HepG2 (cell line): ENCODE results near the gene GPR183. TPM values are rescaled to one million over a fixed set of nuclear protein-coding genes. Genes with fewer than 3 reads are reported as not detected.

Source experiments
- ATAC-seq: fragments of 200-7000 bp; cut with Tn5 transposase; 3 replicates; pipeline ENCODE4 v1.9.1; 2020; ENCODE audit warnings: mild to moderate bottlenecking, moderate library complexity
- BruUV-seq: library from RNA; stranded (reverse); fragments of 400-500 nt; replicated peaks from 2 replicates; lab custom pipeline; 2021; lab: Mats Ljungman, UMichigan
- CTCF ChIA-PET: fragments of 300-600 bp; formaldehyde crosslinking; extraction: SDS; loops from one replicate; lab custom pipeline; 2021; ENCODE audit warnings: low total read pairs, inconsistent platforms, low intra/inter-chr PET ratio; lab: Yijun Ruan, JAX
- POLR2A ChIA-PET: fragments of 350-600 bp; sonication (Branson Sonifier 250); formaldehyde crosslinking; loops from one replicate; lab custom pipeline; 2020; ENCODE audit warnings: antibody characterized with exemption, inconsistent platforms; lab: Yijun Ruan, JAX
- DNase-seq: peaks from one replicate; pipeline ENCODE4 v3.0.0-alpha.2; 2015; ENCODE audit warnings: low spot score
- FAIRE-seq: peaks from 3 replicates; lab custom pipeline; 2011; peaks lifted over from hg19 to GRCh38; lab: Jason Lieb, UNC
- H2AFZ ChIP-seq: one replicate; pipeline ENCODE4 v1.6.1; 2011; ENCODE audit warnings: low read length, inconsistent platforms
- H3K27ac ChIP-seq: fragments of 300-600 bp; 3 replicates; pipeline ENCODE4 v1.8.0; 2011; ENCODE audit warnings: mixed run types, mild to moderate bottlenecking, mixed read lengths, low read length, inconsistent platforms; ENCODE audit not compliant: insufficient read depth; ENCODE audit errors: extremely low read length
- H3K27me3 ChIP-seq, 2 experiments: fragments of 200-600 bp in 1 of 2; 2 replicates in 1 of 2; 3 replicates in 1 of 2; pipeline versions ENCODE4 v1.6.0 to v1.8.0; 2011; ENCODE audit warnings: low read length in 2 of 2, mild to moderate bottlenecking in 2 of 2, moderate library complexity in 2 of 2, inconsistent platforms in 1 of 2; ENCODE audit not compliant: insufficient read depth in 2 of 2, control insufficient read depth in 1 of 2
- H3K36me3 ChIP-seq, 2 experiments: fragments of 200-600 bp in 1 of 2; replicated peaks in 1 of 2; 2 replicates in 1 of 2; 3 replicates in 1 of 2; pipeline versions ENCODE4 v1.5.1 to v1.8.0; 2011; ENCODE audit warnings: low read length in 2 of 2, inconsistent platforms in 1 of 2; ENCODE audit not compliant: insufficient read depth in 2 of 2, control insufficient read depth in 1 of 2
- H3K4me1 ChIP-seq: 2 replicates; pipeline ENCODE4 v1.5.1; 2012; ENCODE audit warnings: low read length, inconsistent platforms; ENCODE audit not compliant: insufficient read depth
- H3K4me2 ChIP-seq: 2 replicates; pipeline ENCODE4 v1.6.0; 2011; ENCODE audit warnings: low read depth, low read length, inconsistent platforms
- H3K4me3 ChIP-seq, 3 experiments: fragments of 200-600 bp in 1 of 3; sonication (generic), shearing (Covaris generic) in 1 of 3; replicated peaks in 1 of 3; 2 replicates each; pipeline ENCODE4 v1.5.1; 2011 to 2016; ENCODE audit warnings: low read length in 3 of 3, inconsistent platforms in 2 of 3, low read depth in 2 of 3, mild to moderate bottlenecking in 2 of 3, control low read depth in 1 of 3, mixed read lengths in 1 of 3; ENCODE audit not compliant: insufficient read depth in 1 of 3
- H3K79me2 ChIP-seq: one replicate; pipeline ENCODE4 v1.6.1; 2011; ENCODE audit warnings: low read length, inconsistent platforms; ENCODE audit not compliant: insufficient read depth
- H3K9ac ChIP-seq: 2 replicates; pipeline ENCODE4 v1.6.0; 2011; ENCODE audit warnings: mild to moderate bottlenecking, low read depth, low read length, inconsistent platforms; ENCODE audit not compliant: insufficient read depth
- H3K9me3 ChIP-seq: 2 replicates; pipeline ENCODE4 v1.5.1; 2012; ENCODE audit warnings: mild to moderate bottlenecking, low read length
- H4K20me1 ChIP-seq: 2 replicates; pipeline ENCODE4 v1.6.0; 2011; ENCODE audit warnings: inconsistent platforms, mild to moderate bottlenecking, low read length, moderate library complexity; ENCODE audit not compliant: insufficient read depth
- AKAP8 ChIP-seq: sonication (generic); formaldehyde crosslinking; IDR thresholded peaks from 2 replicates; pipeline ENCODE4 v1.5.1; 2020; ENCODE audit warnings: mild to moderate bottlenecking, missing genetic modification reagents
- CEBPB ChIP-seq: IDR thresholded peaks from 2 replicates; pipeline ENCODE4 v1.6.1; 2011; ENCODE audit warnings: low read depth, low read length, improper control_type of control experiment, borderline replicate concordance
- DNMT1 ChIP-seq: sonication (generic); formaldehyde crosslinking; IDR thresholded peaks from 2 replicates; pipeline ENCODE4 v1.5.1; 2020; ENCODE audit warnings: mild to moderate bottlenecking, missing genetic modification reagents
- ELF1 ChIP-seq: sonication (generic); formaldehyde crosslinking; IDR thresholded peaks from 2 replicates; pipeline ENCODE4 v1.4.0; 2020; ENCODE audit warnings: missing genetic modification reagents
- GLMP ChIP-seq: sonication (generic); formaldehyde crosslinking; IDR thresholded peaks from 2 replicates; pipeline ENCODE4 v1.9.0; 2021; ENCODE audit warnings: missing genetic modification reagents, mild to moderate bottlenecking, borderline replicate concordance
- MIXL1 ChIP-seq: IDR thresholded peaks from 2 replicates; pipeline ENCODE4 v1.6.1; 2016
- NFE2L2 ChIP-seq: fragments of 150-350 bp; IDR thresholded peaks from 2 replicates; pipeline ENCODE4 v1.6.1; 2014; ENCODE audit warnings: low read length
- NKX3-1 ChIP-seq: sonication (generic); formaldehyde crosslinking; IDR thresholded peaks from 2 replicates; pipeline ENCODE4 v1.5.0; 2020; ENCODE audit warnings: missing genetic modification reagents
- RNF219 ChIP-seq: sonication (generic); formaldehyde crosslinking; IDR thresholded peaks from 2 replicates; pipeline ENCODE4 v1.5.0; 2020; ENCODE audit warnings: mild to moderate bottlenecking, missing genetic modification reagents
- SIX4 ChIP-seq: sonication (generic); formaldehyde crosslinking; IDR thresholded peaks from 2 replicates; pipeline ENCODE4 v1.4.0; 2020; ENCODE audit warnings: missing genetic modification reagents
- SMAD9 ChIP-seq: sonication (generic); formaldehyde crosslinking; IDR thresholded peaks from 2 replicates; pipeline ENCODE4 v1.5.1; 2020; ENCODE audit warnings: mild to moderate bottlenecking, missing genetic modification reagents
- ZBTB21 ChIP-seq: sonication (generic); formaldehyde crosslinking; IDR thresholded peaks from 2 replicates; pipeline ENCODE4 v1.4.0; 2020; ENCODE audit warnings: missing genetic modification reagents
- ZFY ChIP-seq: sonication (generic); formaldehyde crosslinking; IDR thresholded peaks from 2 replicates; pipeline ENCODE4 v1.4.0; 2020; ENCODE audit warnings: missing genetic modification reagents
- ZNF33A ChIP-seq: sonication (generic); formaldehyde crosslinking; IDR thresholded peaks from 2 replicates; pipeline ENCODE4 v1.5.1; 2020; ENCODE audit warnings: missing genetic modification reagents, mild to moderate bottlenecking, moderate library complexity, borderline replicate concordance
- ZNF441 ChIP-seq: sonication (generic); formaldehyde crosslinking; IDR thresholded peaks from 2 replicates; pipeline ENCODE4 v1.7.0; 2021; ENCODE audit warnings: missing genetic modification reagents, borderline replicate concordance
- ZNF564 ChIP-seq: sonication (generic); formaldehyde crosslinking; IDR thresholded peaks from 2 replicates; pipeline ENCODE4 v1.8.1; 2023; ENCODE audit warnings: mild to moderate bottlenecking, missing genetic modification reagents
- ZNF7 ChIP-seq: IDR thresholded peaks from 2 replicates; pipeline ENCODE4 v1.6.1; 2016; ENCODE audit warnings: missing biosample characterization, missing genetic modification reagents
- WGBS: methylation state at CpG from one replicate; pipeline ENCODE4 v1.1.6; 2017; ENCODE audit warnings: low lambda C conversion rate; 5-methylcytosine and 5-hydroxymethylcytosine counted together
- in situ Hi-C: cut with HindIII; loops from 2 replicates; pipeline ENCODE4 v1.10.0; 2017; ENCODE audit warnings: low pct_unique_long_range_greater_than_20kb; ENCODE audit not compliant: extremely low pct_ligation_motif_present
- intact Hi-C: fragments of 100-400 bp; cut with micrococcal nuclease; formaldehyde crosslinking; loops from one replicate; pipeline ENCODE4 v1.10.0; 2022; ENCODE audit not compliant: unreplicated experiment
- polyA plus RNA-seq, 8 experiments: library from polyadenylated mRNA; depleted of rRNA in 3 of 8; stranded (reverse) in 7 of 8; unstranded in 1 of 8; fragments of >200 nt; fragmentation: Illumina TruSeq in 4 of 8; extraction: Trizol in 4 of 8; gene quantifications; 2 replicates each; pipeline versions ENCODE4 v1.2.1 to v1.2.3, GENCODE V29; 2011 to 2016; ENCODE audit warnings: low read depth in 4 of 8, missing spikeins in 1 of 8, mixed read lengths in 1 of 8; ENCODE audit not compliant: insufficient read depth in 1 of 8
- total RNA-seq, 5 experiments: library from RNA; depleted of rRNA; stranded (reverse); fragments of >200 nt; fragmentation: Illumina TruSeq; extraction: Trizol; gene quantifications; 2 replicates each; pipeline ENCODE4 v1.2.3, GENCODE V29; 2016; ENCODE audit warnings: low read depth in 1 of 5
- TF ChIP-seq, protein P1 (sequence below): IDR thresholded peaks from 2 replicates; pipeline ENCODE4 v1.6.1; 2016; ENCODE audit warnings: low read depth, borderline replicate concordance
- TF ChIP-seq, protein P2 (sequence below): sonication (generic); formaldehyde crosslinking; IDR thresholded peaks from 2 replicates; pipeline ENCODE4 v1.4.0; 2020; ENCODE audit warnings: mild to moderate bottlenecking, missing genetic modification reagents, borderline replicate concordance

Gene GPR183
- total and polyA plus RNA-seq, 2 of the 13 experiments (the other 11 are each of a cell fraction or from before 2014, with no cell fraction given) = not detected

GRCh38 chr13:99316657-99317256 is 9.6 kb upstream of the GPR183 start:
- Histone ChIP-seq H3K4me1 (no peaks in the 10 kb centered on the region), H3K27me3 (no peaks in the 10 kb centered on the region), H3K36me3 (peaks cover 0 to 21% of the 10 kb centered on the region in 2 experiments; a peak in 4 of 5 replicates), H3K9me3 (no peaks in the 10 kb centered on the region), H3K4me2 (no peak overlapping the region), H3K9ac (no peak overlapping the region), H3K27ac (no peak overlapping the region), H4K20me1 (no peaks in the 10 kb centered on the region), H2AFZ (no peak overlapping the region), H3K79me2 (no peaks in the 10 kb centered on the region), H3K4me3 (no peak overlapping the region)
- DNase-seq (no peak), ATAC-seq (no peak), FAIRE-seq (no peak)
- in situ Hi-C loops = no loop called here
- intact Hi-C loops = no loop called here
- WGBS = 95% methylated on average over 6 of the region's 6 CpGs
- BruUV-seq = no TSS peak
- POLR2A ChIA-PET = no interaction called here
- CTCF ChIA-PET = no interaction called here
- TF ChIP-seq MIXL1 (CRISPR knock-in tag) (no peak), GLMP (CRISPR knock-in tag) (no peak), DNMT1 (CRISPR knock-in tag) (no peak), NKX3-1 (CRISPR knock-in tag) (no peak), AKAP8 (no peak), ZNF33A (no peak), ZNF441 (no peak), ZNF7 (CRISPR knock-in tag) (no peak), ZFY (CRISPR knock-in tag) (no peak), NFE2L2 (no peak), SMAD9 (CRISPR knock-in tag) (no peak), RNF219 (CRISPR knock-in tag) (no peak), ELF1 (no peak), ZBTB21 (CRISPR knock-in tag) (no peak), ZNF564 (CRISPR knock-in tag) (no peak), SIX4 (CRISPR knock-in tag) (no peak), CEBPB (no peak)
- TF ChIP-seq, protein P1, sequence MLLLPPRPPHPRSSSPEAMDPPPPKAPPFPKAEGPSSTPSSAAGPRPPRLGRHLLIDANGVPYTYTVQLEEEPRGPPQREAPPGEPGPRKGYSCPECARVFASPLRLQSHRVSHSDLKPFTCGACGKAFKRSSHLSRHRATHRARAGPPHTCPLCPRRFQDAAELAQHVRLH (CRISPR knock-in tag) = no peak
- TF ChIP-seq, protein P2, sequence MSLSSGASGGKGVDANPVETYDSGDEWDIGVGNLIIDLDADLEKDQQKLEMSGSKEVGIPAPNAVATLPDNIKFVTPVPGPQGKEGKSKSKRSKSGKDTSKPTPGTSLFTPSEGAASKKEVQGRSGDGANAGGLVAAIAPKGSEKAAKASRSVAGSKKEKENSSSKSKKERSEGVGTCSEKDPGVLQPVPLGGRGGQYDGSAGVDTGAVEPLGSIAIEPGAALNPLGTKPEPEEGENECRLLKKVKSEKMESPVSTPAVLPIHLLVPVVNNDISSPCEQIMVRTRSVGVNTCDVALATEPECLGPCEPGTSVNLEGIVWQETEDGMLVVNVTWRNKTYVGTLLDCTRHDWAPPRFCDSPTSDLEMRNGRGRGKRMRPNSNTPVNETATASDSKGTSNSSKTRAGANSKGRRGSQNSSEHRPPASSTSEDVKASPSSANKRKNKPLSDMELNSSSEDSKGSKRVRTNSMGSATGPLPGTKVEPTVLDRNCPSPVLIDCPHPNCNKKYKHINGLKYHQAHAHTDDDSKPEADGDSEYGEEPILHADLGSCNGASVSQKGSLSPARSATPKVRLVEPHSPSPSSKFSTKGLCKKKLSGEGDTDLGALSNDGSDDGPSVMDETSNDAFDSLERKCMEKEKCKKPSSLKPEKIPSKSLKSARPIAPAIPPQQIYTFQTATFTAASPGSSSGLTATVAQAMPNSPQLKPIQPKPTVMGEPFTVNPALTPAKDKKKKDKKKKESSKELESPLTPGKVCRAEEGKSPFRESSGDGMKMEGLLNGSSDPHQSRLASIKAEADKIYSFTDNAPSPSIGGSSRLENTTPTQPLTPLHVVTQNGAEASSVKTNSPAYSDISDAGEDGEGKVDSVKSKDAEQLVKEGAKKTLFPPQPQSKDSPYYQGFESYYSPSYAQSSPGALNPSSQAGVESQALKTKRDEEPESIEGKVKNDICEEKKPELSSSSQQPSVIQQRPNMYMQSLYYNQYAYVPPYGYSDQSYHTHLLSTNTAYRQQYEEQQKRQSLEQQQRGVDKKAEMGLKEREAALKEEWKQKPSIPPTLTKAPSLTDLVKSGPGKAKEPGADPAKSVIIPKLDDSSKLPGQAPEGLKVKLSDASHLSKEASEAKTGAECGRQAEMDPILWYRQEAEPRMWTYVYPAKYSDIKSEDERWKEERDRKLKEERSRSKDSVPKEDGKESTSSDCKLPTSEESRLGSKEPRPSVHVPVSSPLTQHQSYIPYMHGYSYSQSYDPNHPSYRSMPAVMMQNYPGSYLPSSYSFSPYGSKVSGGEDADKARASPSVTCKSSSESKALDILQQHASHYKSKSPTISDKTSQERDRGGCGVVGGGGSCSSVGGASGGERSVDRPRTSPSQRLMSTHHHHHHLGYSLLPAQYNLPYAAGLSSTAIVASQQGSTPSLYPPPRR (CRISPR knock-in tag) = no peak
